Measurements from ENCODE around the gene ATXN1.

ATXN1 gene

DNA sequence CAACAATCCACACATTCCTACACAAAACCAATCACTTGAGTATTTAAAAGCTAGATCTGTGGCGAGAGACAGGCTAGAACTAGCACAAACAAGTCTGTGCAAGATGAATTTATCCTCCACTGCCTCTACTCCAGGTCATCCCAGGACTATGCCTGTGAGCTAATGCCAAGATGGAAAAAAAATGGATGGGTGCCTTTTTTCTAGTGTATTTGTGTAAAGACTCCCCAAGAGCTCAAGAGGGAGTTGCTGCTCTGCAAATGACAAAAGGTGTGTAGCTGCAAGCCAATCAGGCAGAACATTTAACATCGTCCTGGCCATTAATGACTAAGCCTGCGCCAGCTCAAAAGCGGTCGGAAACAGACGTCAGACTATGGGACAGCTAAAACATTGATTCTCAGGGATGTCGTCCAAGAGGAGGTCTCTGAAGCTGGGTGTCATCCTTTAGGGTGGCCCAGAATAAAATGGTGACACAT lies 21.9 kb downstream of the ATXN1 start:
- TF ChIP-seq, protein P1, sequence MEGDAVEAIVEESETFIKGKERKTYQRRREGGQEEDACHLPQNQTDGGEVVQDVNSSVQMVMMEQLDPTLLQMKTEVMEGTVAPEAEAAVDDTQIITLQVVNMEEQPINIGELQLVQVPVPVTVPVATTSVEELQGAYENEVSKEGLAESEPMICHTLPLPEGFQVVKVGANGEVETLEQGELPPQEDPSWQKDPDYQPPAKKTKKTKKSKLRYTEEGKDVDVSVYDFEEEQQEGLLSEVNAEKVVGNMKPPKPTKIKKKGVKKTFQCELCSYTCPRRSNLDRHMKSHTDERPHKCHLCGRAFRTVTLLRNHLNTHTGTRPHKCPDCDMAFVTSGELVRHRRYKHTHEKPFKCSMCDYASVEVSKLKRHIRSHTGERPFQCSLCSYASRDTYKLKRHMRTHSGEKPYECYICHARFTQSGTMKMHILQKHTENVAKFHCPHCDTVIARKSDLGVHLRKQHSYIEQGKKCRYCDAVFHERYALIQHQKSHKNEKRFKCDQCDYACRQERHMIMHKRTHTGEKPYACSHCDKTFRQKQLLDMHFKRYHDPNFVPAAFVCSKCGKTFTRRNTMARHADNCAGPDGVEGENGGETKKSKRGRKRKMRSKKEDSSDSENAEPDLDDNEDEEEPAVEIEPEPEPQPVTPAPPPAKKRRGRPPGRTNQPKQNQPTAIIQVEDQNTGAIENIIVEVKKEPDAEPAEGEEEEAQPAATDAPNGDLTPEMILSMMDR (IDR thresholded peaks at IDR 0.05; ENCODE audit: low read depth, low read length) = no peak
- Histone ChIP-seq H3K4me1 (no peaks in the 10 kb centered on the region), H3K36me3 (no peaks in the 10 kb centered on the region), H3K9me3 (no peaks in the 10 kb centered on the region), H3K27me3 (no peaks in the 10 kb centered on the region), H3K4me3 (ENCODE audit: low read depth, low read length) (no peak overlapping the region)
- no peak for DNase-seq

- H3K36me3 ChIP-seq = no peaks in the 10 kb centered on the region
- no peaks in the 10 kb centered on the region for H3K4me1 ChIP-seq
- DNase-seq = no peak
- H3K27me3 ChIP-seq = no peaks in the 10 kb centered on the region
- H3K9me3 ChIP-seq = no peaks in the 10 kb centered on the region
- H3K4me3 ChIP-seq (ENCODE audit: low read depth, low read length) = no peak overlapping the region
- TF ChIP-seq, protein P1 (IDR thresholded peaks at IDR 0.05; ENCODE audit: low read depth, low read length) = no peak
Observed at GRCh38 chr6:16737925-16738324, 23.3 kb downstream of the ATXN1 start.

- DNase-seq = no peak
- no peaks in the 10 kb centered on the region for H3K36me3 ChIP-seq
- no peaks in the 10 kb centered on the region for H3K9me3 ChIP-seq
- TF ChIP-seq, protein P1 (IDR thresholded peaks at IDR 0.05; ENCODE audit: low read depth, low read length) = no peak
- no peaks in the 10 kb centered on the region for H3K4me1 ChIP-seq
- H3K27me3 ChIP-seq = no peaks in the 10 kb centered on the region
- H3K4me3 ChIP-seq (ENCODE audit: low read depth, low read length) = no peak overlapping the region
Observed at GRCh38 chr6:16736856-16737775, 24.1 kb downstream of the ATXN1 start.

- TF ChIP-seq, protein P1 (IDR thresholded peaks at IDR 0.05; ENCODE audit: low read depth, low read length) = no peak
- no peak for DNase-seq
- no peaks in the 10 kb centered on the region for H3K36me3 ChIP-seq
- H3K4me3 ChIP-seq (ENCODE audit: low read depth, low read length) = no peak overlapping the region
- no peaks in the 10 kb centered on the region for H3K9me3 ChIP-seq
- H3K27me3 ChIP-seq = no peaks in the 10 kb centered on the region
- H3K4me1 ChIP-seq = no peaks in the 10 kb centered on the region; the same call in 1 of the 2 replicates
Observed at GRCh38 chr6:16735014-16735413, 26.2 kb downstream of the ATXN1 start.

GRCh38 chr6:16733085-16733484 lies 28.2 kb downstream of the ATXN1 start:
- Histone ChIP-seq H3K4me1 (no peaks in the 10 kb centered on the region; the same call in 1 of the 2 replicates), H3K27me3 (no peaks in the 10 kb centered on the region), H3K36me3 (no peaks in the 10 kb centered on the region), H3K9me3 (no peaks in the 10 kb centered on the region), H3K4me3 (ENCODE audit: low read depth, low read length) (no peak overlapping the region)
- TF ChIP-seq, protein P1 (IDR thresholded peaks at IDR 0.05; ENCODE audit: low read depth, low read length) = no peak
- no peak for DNase-seq

DNA sequence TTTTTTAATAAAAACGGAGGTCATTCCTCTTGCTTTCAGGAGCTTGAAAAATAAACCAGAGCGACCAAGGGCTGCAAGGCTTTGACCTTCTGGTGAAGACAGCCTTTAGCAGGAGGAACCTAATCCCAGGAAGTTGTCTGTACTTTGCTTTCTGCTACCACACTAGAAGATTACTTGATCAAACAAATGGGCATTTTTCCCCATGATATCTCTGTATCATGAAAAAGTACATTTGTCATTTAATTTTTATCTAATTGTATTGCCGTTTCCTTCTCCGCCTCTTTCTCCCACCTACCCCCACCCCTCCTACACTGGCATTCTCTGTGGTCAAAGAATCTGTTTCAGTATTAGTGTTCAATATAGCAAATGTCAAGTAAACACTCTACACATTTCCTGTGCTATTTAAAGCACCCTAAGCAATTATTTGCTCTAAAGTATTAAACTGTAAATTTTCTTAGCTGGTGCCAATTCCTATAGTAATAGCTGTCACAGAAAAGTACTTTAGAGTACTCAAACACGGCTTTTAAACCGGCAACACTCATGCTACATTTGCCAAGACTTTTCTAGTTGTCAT lies 29.7 kb downstream of the ATXN1 start:
- no peak overlapping the region for H3K4me3 ChIP-seq (ENCODE audit: low read depth, low read length)

More for the DNA sequence above, 29.7 kb downstream of the ATXN1 start:
- Histone ChIP-seq H3K27me3 (no peaks in the 10 kb centered on the region), H3K9me3 (no peaks in the 10 kb centered on the region), H3K4me1 (no peaks in the 10 kb centered on the region; the same call in 1 of the 2 replicates), H3K36me3 (no peaks in the 10 kb centered on the region)
- TF ChIP-seq, protein P1 (IDR thresholded peaks at IDR 0.05; ENCODE audit: low read depth, low read length) = no peak
- no peak for DNase-seq
